ENCODE results near the gene DCHS1. TPM values are rescaled to one million over a fixed set of nuclear protein-coding genes. Genes with fewer than 3 reads are reported as not detected.

Gene DCHS1
- total and polyA plus RNA-seq, 2 donors (not counting 1 experiment from before 2014, with no cell fraction given), result 0.92 to 23.9 TPM

- H3K9ac ChIP-seq (ENCODE audit: insufficient read depth, low read length), result no peak overlapping the region
- H3K4me2 ChIP-seq (ENCODE audit: extremely low read depth, insufficient read depth, low read length), result no peak overlapping the region
- no peaks in the 10 kb centered on the region for H3K79me2 ChIP-seq (ENCODE audit: control insufficient read depth, insufficient read depth, low read length)
- H3K27ac ChIP-seq (ENCODE audit: insufficient read depth, low read length), result peak overlapping the region; percentile 7
- TF ChIP-seq EZH2 (IDR thresholded peaks at IDR 0.05; ENCODE audit: low read length, missing control alignments) (no peak), CTCF (conservative IDR thresholded peaks at IDR 0.05 in 1 of 2, IDR thresholded peaks at IDR 0.05 in 1 of 2; ENCODE audit: low read depth in 1 of 2, low read length in 2 of 2) (no peak)
- peak in 1 of 2 donors; percentile 82 for DNase-seq (ENCODE audit: low read depth in 2 of 2)
- H4K20me1 ChIP-seq (ENCODE audit: control insufficient read depth, extremely low read depth, insufficient read depth, low read length), result no peaks in the 10 kb centered on the region
- peaks cover 12% of the 10 kb centered on the region for H3K4me1 ChIP-seq (ENCODE audit: control insufficient read depth, extremely low read depth, insufficient read depth, low read length)
- no peaks in the 10 kb centered on the region for H3K27me3 ChIP-seq (ENCODE audit: control insufficient read depth, insufficient read depth, low read length)
- no peak overlapping the region for H3K4me3 ChIP-seq (replicated peaks in 1 of 4; ENCODE audit: control extremely low read depth in 1 of 4, insufficient read depth in 1 of 4, low read depth in 3 of 4, low read length in 4 of 4)
- no peak overlapping the region for H2AFZ ChIP-seq (ENCODE audit: low read length)
- H3K9me3 ChIP-seq (ENCODE audit: control insufficient read depth, insufficient read depth, low read depth, low read length), result no peaks in the 10 kb centered on the region
- H3K36me3 ChIP-seq (ENCODE audit: control insufficient read depth, insufficient read depth, low read length), result no peaks in the 10 kb centered on the region
These were observed 20.3 kb downstream of the DCHS1 start for GRCh38 chr11:6635082-6635932.

GRCh38 chr11:6634534-6634933 is 21.1 kb downstream of the DCHS1 start:
- no peaks in the 10 kb centered on the region for H4K20me1 ChIP-seq (ENCODE audit: control insufficient read depth, extremely low read depth, insufficient read depth, low read length)
- H3K27ac ChIP-seq (ENCODE audit: insufficient read depth, low read length), result no peak overlapping the region
- no peaks in the 10 kb centered on the region for H3K27me3 ChIP-seq (ENCODE audit: control insufficient read depth, insufficient read depth, low read length)
- no peak overlapping the region for H3K4me2 ChIP-seq (ENCODE audit: extremely low read depth, insufficient read depth, low read length)
- no peak for TF ChIP-seq CTCF (conservative IDR thresholded peaks at IDR 0.05 in 1 of 2, IDR thresholded peaks at IDR 0.05 in 1 of 2; ENCODE audit: low read depth in 1 of 2, low read length in 2 of 2)
- TF ChIP-seq EZH2 (IDR thresholded peaks at IDR 0.05; ENCODE audit: low read length, missing control alignments), result no peak
- H3K36me3 ChIP-seq (ENCODE audit: control insufficient read depth, insufficient read depth, low read length), result no peaks in the 10 kb centered on the region
- no peak overlapping the region for H3K9ac ChIP-seq (ENCODE audit: insufficient read depth, low read length)
- H3K9me3 ChIP-seq (ENCODE audit: control insufficient read depth, insufficient read depth, low read depth, low read length), result no peaks in the 10 kb centered on the region
- no peak for DNase-seq (ENCODE audit: low read depth in 2 of 2)
- no peaks in the 10 kb centered on the region for H3K79me2 ChIP-seq (ENCODE audit: control insufficient read depth, insufficient read depth, low read length)
- peaks cover 12% of the 10 kb centered on the region for H3K4me1 ChIP-seq (ENCODE audit: control insufficient read depth, extremely low read depth, insufficient read depth, low read length)
- H2AFZ ChIP-seq (ENCODE audit: low read length), result no peak overlapping the region
- no peak overlapping the region for H3K4me3 ChIP-seq (replicated peaks in 1 of 4; ENCODE audit: control extremely low read depth in 1 of 4, insufficient read depth in 1 of 4, low read depth in 3 of 4, low read length in 4 of 4)

GRCh38 chr11:6633422-6634408 is 21.9 kb downstream of the DCHS1 start:
- H2AFZ ChIP-seq (ENCODE audit: low read length), result no peak overlapping the region
- no peak overlapping the region for H3K9ac ChIP-seq (ENCODE audit: insufficient read depth, low read length)
- H3K4me3 ChIP-seq (replicated peaks in 1 of 4; ENCODE audit: control extremely low read depth in 1 of 4, insufficient read depth in 1 of 4, low read depth in 3 of 4, low read length in 4 of 4), result no peak overlapping the region
- no peak overlapping the region for H3K27ac ChIP-seq (ENCODE audit: insufficient read depth, low read length)
- no peak for DNase-seq (ENCODE audit: low read depth in 2 of 2)
- H3K9me3 ChIP-seq (ENCODE audit: control insufficient read depth, insufficient read depth, low read depth, low read length), result no peaks in the 10 kb centered on the region
- no peaks in the 10 kb centered on the region for H3K79me2 ChIP-seq (ENCODE audit: control insufficient read depth, insufficient read depth, low read length)
- peaks cover 12% of the 10 kb centered on the region for H3K4me1 ChIP-seq (ENCODE audit: control insufficient read depth, extremely low read depth, insufficient read depth, low read length)
- no peak for TF ChIP-seq CTCF (conservative IDR thresholded peaks at IDR 0.05 in 1 of 2, IDR thresholded peaks at IDR 0.05 in 1 of 2; ENCODE audit: low read depth in 1 of 2, low read length in 2 of 2)
- TF ChIP-seq EZH2 (IDR thresholded peaks at IDR 0.05; ENCODE audit: low read length, missing control alignments), result no peak
- H3K36me3 ChIP-seq (ENCODE audit: control insufficient read depth, insufficient read depth, low read length), result no peaks in the 10 kb centered on the region
- no peaks in the 10 kb centered on the region for H3K27me3 ChIP-seq (ENCODE audit: control insufficient read depth, insufficient read depth, low read length)
- H3K4me2 ChIP-seq (ENCODE audit: extremely low read depth, insufficient read depth, low read length), result no peak overlapping the region
- H4K20me1 ChIP-seq (ENCODE audit: control insufficient read depth, extremely low read depth, insufficient read depth, low read length), result no peaks in the 10 kb centered on the region
